Caco-2 (cell line): ENCODE results near the gene IPO13. TPM values are rescaled to one million over a fixed set of nuclear protein-coding genes. Genes with fewer than 3 reads are reported as not detected.

Source experiments
- BruUV-seq: library from RNA; stranded (reverse); fragments of 400-500 nt; replicated peaks from 2 replicates; lab custom pipeline; 2021; lab: Mats Ljungman, UMichigan
- CTCF ChIA-PET: fragments of 300-600 bp; sonication (Branson Sonifier 250); formaldehyde crosslinking; loops from one replicate; lab custom pipeline; 2022; ENCODE audit warnings: antibody characterized with exemption; lab: Charles Lee
- POLR2A ChIA-PET: fragments of 300-600 bp; sonication (Branson Sonifier 250); formaldehyde crosslinking; loops from one replicate; lab custom pipeline; 2022; ENCODE audit warnings: antibody characterized with exemption; lab: Charles Lee
- DNase-seq, 2 experiments: peaks; one replicate each; pipeline versions ENCODE4 v3.0.0 to v3.0.0-alpha.2; 2020 to 2022
- H3K27me3 ChIP-seq: replicated peaks from 2 replicates; pipeline ENCODE4 v1.6.0; 2011; ENCODE audit warnings: low read length; ENCODE audit not compliant: control insufficient read depth, insufficient read depth
- H3K36me3 ChIP-seq: 2 replicates; pipeline ENCODE4 v1.5.1; 2011; ENCODE audit warnings: low read length; ENCODE audit not compliant: control insufficient read depth, insufficient read depth
- H3K4me1 ChIP-seq: fragments of 250-450 bp; sonication (Bioruptor Pico); 2 replicates; pipeline ENCODE4 v1.5.1; 2020; ENCODE audit warnings: mild to moderate bottlenecking
- H3K4me3 ChIP-seq: 2 replicates; pipeline ENCODE4 v1.5.1; 2011; ENCODE audit warnings: low read depth, mild to moderate bottlenecking, control low read depth, low read length
- H3K9me3 ChIP-seq: fragments of 250-450 bp; sonication (Bioruptor Pico); 2 replicates; pipeline ENCODE4 v1.5.1; 2020; ENCODE audit warnings: mild to moderate bottlenecking, moderate library complexity
- H3K27ac Mint-ChIP-seq: one replicate; pipeline ENCODE4 v1.8.0; 2022; ENCODE audit warnings: mixed read lengths; ENCODE audit not compliant: unreplicated experiment
- H3K27me3 Mint-ChIP-seq: one replicate; pipeline ENCODE4 v1.8.0; 2022; ENCODE audit warnings: mixed read lengths; ENCODE audit not compliant: insufficient read depth, unreplicated experiment
- H3K36me3 Mint-ChIP-seq: one replicate; pipeline ENCODE4 v1.8.0; 2022; ENCODE audit warnings: mild to moderate bottlenecking, mixed read lengths; ENCODE audit not compliant: insufficient read depth, unreplicated experiment
- H3K4me1 Mint-ChIP-seq: one replicate; pipeline ENCODE4 v1.8.0; 2022; ENCODE audit warnings: low read depth, mixed read lengths; ENCODE audit not compliant: unreplicated experiment
- H3K4me3 Mint-ChIP-seq: one replicate; pipeline ENCODE4 v1.8.0; 2022; ENCODE audit warnings: mild to moderate bottlenecking, moderate library complexity, mixed read lengths; ENCODE audit not compliant: unreplicated experiment
- H3K9me3 Mint-ChIP-seq: one replicate; pipeline ENCODE4 v1.8.0; 2022; ENCODE audit warnings: mixed read lengths; ENCODE audit not compliant: unreplicated experiment
- intact Hi-C: fragments of 100-400 bp; cut with micrococcal nuclease; formaldehyde crosslinking; loops from one replicate; pipeline ENCODE4 v1.10.0; 2022; ENCODE audit not compliant: unreplicated experiment
- total RNA-seq: library from RNA; stranded (reverse); gene quantifications from 2 replicates; pipeline ENCODE4 v1.2.3, GENCODE V29; 2022
- TF ChIP-seq, protein P1 (sequence below), 2 experiments: fragments of 200-600 bp in 1 of 2; IDR thresholded peaks; 1 replicate in 1 of 2; 2 replicates in 1 of 2; pipeline versions ENCODE4 v1.5.1 to v1.8.0; 2011 to 2022; ENCODE audit warnings: antibody characterized with exemption in 1 of 2, control low read depth in 1 of 2, inconsistent platforms in 1 of 2, low read depth in 1 of 2, low read length in 1 of 2, mild to moderate bottlenecking in 1 of 2, moderate library complexity in 1 of 2; ENCODE audit not compliant: insufficient read depth in 1 of 2, severe bottlenecking in 1 of 2, unreplicated experiment in 1 of 2

IPO13 gene
- total RNA-seq, 1 experiment from 2014 or later, result 14.1 TPM

DNA sequence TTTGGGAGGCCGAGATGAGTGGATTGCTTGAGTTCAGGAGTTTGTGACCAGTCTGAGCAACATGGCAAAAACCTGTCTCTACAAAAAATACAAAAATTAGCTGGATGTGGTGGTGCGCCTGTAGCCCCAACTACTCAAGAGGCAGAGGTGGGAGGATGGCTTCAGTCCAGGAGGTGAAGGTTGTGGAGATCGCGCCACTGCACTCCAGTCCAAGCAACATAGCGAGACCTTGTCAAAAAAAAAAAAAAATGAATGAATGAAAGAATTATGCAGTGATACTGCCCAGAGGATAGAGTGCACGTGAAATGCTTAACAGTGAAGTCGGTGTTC lies 22.6 kb downstream of the IPO13 start:
- intact Hi-C loops, result loop anchor here (1.0 kb wide), 1 partner anchor 23 kb away; the partner anchor contains the start of gene IPO13
- Mint-ChIP-seq H3K9me3 (no peaks in the 10 kb centered on the region), H3K4me1 (no peaks in the 10 kb centered on the region)

DNA sequence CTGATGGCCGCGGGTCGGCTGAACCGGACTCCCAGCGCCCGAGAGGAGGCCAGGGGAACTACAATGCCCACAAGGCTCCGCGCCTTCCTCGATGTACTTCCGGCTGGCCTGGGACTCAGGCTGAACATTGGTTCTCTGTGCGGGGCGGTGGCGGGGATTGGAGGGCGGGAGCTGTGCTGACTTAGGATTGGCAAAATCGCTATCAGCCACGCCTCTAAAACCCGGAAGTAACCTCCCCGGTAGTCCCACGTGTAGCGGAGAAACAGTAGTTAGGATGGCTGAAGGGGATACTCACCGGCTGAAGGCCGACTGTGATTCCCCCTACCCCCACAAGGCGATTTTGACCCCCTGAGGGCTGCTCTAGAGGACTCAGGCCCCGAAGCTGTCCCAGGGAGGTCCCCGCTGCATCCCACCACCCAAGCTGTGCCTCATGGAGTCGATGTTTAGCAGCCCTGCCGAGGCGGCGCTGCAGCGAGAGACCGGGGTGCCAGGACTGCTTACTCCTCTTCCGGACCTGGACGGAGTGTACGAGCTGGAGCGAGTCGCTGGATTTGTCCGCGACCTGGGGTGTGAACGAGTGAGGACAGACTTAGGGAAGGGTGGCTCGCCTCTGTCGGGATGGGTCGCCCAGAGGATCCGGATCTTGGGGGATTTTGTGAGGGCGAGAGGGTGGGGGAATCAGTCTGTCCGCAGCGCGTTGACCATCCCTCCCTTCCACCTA lies 23.2 kb downstream of the IPO13 start, which contains the start of gene DPH2:
TSS of gene DPH2 (plus strand) at position 265 of the 721 bp plus-strand sequence. CDS start at position 431, 166 bp downstream.
- TSS peak; percentile 39 for BruUV-seq
- H3K9me3 Mint-ChIP-seq, result no peaks in the 10 kb centered on the region
- POLR2A ChIA-PET, result interaction anchor here (1.4 kb wide), 1 partner anchor 22 kb away, joined by 4 read pairs; no protein-coding TSS in a partner anchor
- intact Hi-C loops, result loop anchor here (1.0 kb wide), 1 partner anchor 24 kb away; the partner anchor contains the start of gene IPO13
- H3K27me3 Mint-ChIP-seq, result no peaks in the 10 kb centered on the region
- H3K27ac Mint-ChIP-seq, result peak within 1 kb of the TSS; percentile 84
- CTCF ChIA-PET, result interaction anchor here (1.0 to 1.2 kb wide), 4 partner anchors 24 to 207 kb away, joined by 3 to 5 read pairs (median 4); no protein-coding TSS in a partner anchor
- DNase-seq, result peak; percentile 91 to 97
- H3K4me3 Mint-ChIP-seq, result peak within 1 kb of the TSS; percentile 92
- peaks cover 12% of the 10 kb centered on the region for H3K36me3 Mint-ChIP-seq
- Histone ChIP-seq H3K36me3 (peaks cover 1% of the 10 kb centered on the region; the same call in 1 of the 2 replicates), H3K4me1 (no peaks in the 10 kb centered on the region), H3K27me3 (no peaks in the 10 kb centered on the region), H3K4me3 (peak within 1 kb of the TSS; percentile 61), H3K9me3 (no peaks in the 10 kb centered on the region)
- TF ChIP-seq, protein P1, sequence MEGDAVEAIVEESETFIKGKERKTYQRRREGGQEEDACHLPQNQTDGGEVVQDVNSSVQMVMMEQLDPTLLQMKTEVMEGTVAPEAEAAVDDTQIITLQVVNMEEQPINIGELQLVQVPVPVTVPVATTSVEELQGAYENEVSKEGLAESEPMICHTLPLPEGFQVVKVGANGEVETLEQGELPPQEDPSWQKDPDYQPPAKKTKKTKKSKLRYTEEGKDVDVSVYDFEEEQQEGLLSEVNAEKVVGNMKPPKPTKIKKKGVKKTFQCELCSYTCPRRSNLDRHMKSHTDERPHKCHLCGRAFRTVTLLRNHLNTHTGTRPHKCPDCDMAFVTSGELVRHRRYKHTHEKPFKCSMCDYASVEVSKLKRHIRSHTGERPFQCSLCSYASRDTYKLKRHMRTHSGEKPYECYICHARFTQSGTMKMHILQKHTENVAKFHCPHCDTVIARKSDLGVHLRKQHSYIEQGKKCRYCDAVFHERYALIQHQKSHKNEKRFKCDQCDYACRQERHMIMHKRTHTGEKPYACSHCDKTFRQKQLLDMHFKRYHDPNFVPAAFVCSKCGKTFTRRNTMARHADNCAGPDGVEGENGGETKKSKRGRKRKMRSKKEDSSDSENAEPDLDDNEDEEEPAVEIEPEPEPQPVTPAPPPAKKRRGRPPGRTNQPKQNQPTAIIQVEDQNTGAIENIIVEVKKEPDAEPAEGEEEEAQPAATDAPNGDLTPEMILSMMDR (IDR thresholded peaks at IDR 0.05; ENCODE audit: insufficient read depth in 1 of 2, low read depth in 1 of 2, low read length in 1 of 2, severe bottlenecking in 1 of 2, unreplicated experiment in 1 of 2), result no peak
- no peaks in the 10 kb centered on the region for H3K4me1 Mint-ChIP-seq

More for the DNA sequence above, 22.6 kb downstream of the IPO13 start:
- peak overlapping the region; percentile 17; the same call in 1 of the 2 replicates for H3K4me3 ChIP-seq
- ChIA-PET POLR2A (interaction anchor here (1.4 kb wide), 1 partner anchor 22 kb away, joined by 4 read pairs; no protein-coding TSS in a partner anchor), CTCF (interaction anchor here (1.0 kb wide), 2 partner anchors 24 to 206 kb away, joined by 3 to 4 read pairs; no protein-coding TSS in a partner anchor)
- peak overlapping the region; percentile 92 for H3K4me3 Mint-ChIP-seq
- no peak overlapping the region for H3K27ac Mint-ChIP-seq
- H3K9me3 ChIP-seq, result no peaks in the 10 kb centered on the region
- H3K4me1 ChIP-seq, result no peaks in the 10 kb centered on the region
- peaks cover 6% of the 10 kb centered on the region for H3K36me3 Mint-ChIP-seq
- TF ChIP-seq, protein P1 (IDR thresholded peaks at IDR 0.05; ENCODE audit: insufficient read depth in 1 of 2, low read depth in 1 of 2, low read length in 1 of 2, severe bottlenecking in 1 of 2, unreplicated experiment in 1 of 2), result no peak
- no peaks in the 10 kb centered on the region for H3K27me3 ChIP-seq
- peaks cover 1% of the 10 kb centered on the region; the same call in 1 of the 2 replicates for H3K36me3 ChIP-seq
- no TSS peak for BruUV-seq
- H3K27me3 Mint-ChIP-seq, result no peaks in the 10 kb centered on the region
- no peak for DNase-seq

DNA sequence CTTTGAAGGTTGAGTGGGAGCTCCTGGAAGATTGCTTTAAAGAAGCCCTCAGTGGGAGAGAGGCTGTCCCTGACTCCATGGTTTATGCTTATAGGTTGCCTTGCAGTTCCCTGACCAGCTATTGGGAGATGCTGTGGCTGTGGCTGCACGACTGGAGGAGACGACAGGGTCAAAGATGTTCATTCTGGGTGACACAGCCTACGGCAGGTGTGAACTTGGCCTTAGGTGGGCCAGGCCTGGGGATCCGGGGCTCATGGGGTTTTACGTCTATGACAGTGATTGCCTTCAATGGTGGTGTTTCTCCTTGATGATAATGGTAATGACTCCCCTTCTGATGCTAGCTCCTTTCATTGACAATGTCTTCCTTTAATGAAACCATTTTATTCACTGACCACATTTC lies 23.8 kb downstream of the IPO13 start:
- no peaks in the 10 kb centered on the region for H3K9me3 Mint-ChIP-seq
- Histone ChIP-seq H3K4me1 (peaks cover under 1% of the 10 kb centered on the region; the same call in 1 of the 2 replicates), H3K4me3 (peak overlapping the region; percentile 61), H3K36me3 (peaks cover 1% of the 10 kb centered on the region; the same call in 1 of the 2 replicates), H3K27me3 (no peaks in the 10 kb centered on the region), H3K9me3 (no peaks in the 10 kb centered on the region)
- intact Hi-C loops, result no loop called here
- POLR2A ChIA-PET, result interaction anchor here (1.4 kb wide), 1 partner anchor 23 kb away, joined by 4 read pairs; no protein-coding TSS in a partner anchor
- CTCF ChIA-PET, result interaction anchor here (1.1 to 1.2 kb wide), 2 partner anchors 36 to 77 kb away, joined by 4 to 5 read pairs; no protein-coding TSS in a partner anchor
- BruUV-seq, result no TSS peak
- peaks cover 18% of the 10 kb centered on the region for H3K36me3 Mint-ChIP-seq
- no peak for DNase-seq
- H3K27ac Mint-ChIP-seq, result peak overlapping the region; percentile 84
- H3K4me1 Mint-ChIP-seq, result no peaks in the 10 kb centered on the region
- no peaks in the 10 kb centered on the region for H3K27me3 Mint-ChIP-seq
- peak overlapping the region; percentile 92 for H3K4me3 Mint-ChIP-seq
- TF ChIP-seq, protein P1 (IDR thresholded peaks at IDR 0.05; ENCODE audit: insufficient read depth in 1 of 2, low read depth in 1 of 2, low read length in 1 of 2, severe bottlenecking in 1 of 2, unreplicated experiment in 1 of 2), result no peak
